Nephron progenitor cell (in vitro differentiated cells): Measurements from ENCODE around the gene ERC2.
A peak's percentile ranks its signal among the peaks of the same experiment; 100 is the strongest.

Experiments used
- DNase-seq: peaks from one replicate; pipeline ENCODE4 v3.0.0; 2021
- H3K27ac Mint-ChIP-seq: 2 replicates; pipeline ENCODE4 v1.8.0; 2021; ENCODE audit warnings: mild to moderate bottlenecking, moderate library complexity, mixed read lengths
- H3K27me3 Mint-ChIP-seq: 2 replicates; pipeline ENCODE4 v1.8.0; 2021; ENCODE audit warnings: mild to moderate bottlenecking, low read depth, mixed read lengths; ENCODE audit not compliant: poor library complexity
- H3K36me3 Mint-ChIP-seq: 2 replicates; pipeline ENCODE4 v1.8.0; 2021; ENCODE audit warnings: low read depth, mixed read lengths
- H3K4me1 Mint-ChIP-seq: 2 replicates; pipeline ENCODE4 v1.8.0; 2021; ENCODE audit warnings: mixed read lengths
- H3K4me3 Mint-ChIP-seq: 2 replicates; pipeline ENCODE4 v1.8.0; 2021; ENCODE audit warnings: mild to moderate bottlenecking, moderate library complexity, mixed read lengths
- H3K9me3 Mint-ChIP-seq: 2 replicates; pipeline ENCODE4 v1.8.0; 2021; ENCODE audit warnings: mild to moderate bottlenecking, moderate library complexity, mixed read lengths
- CTCF ChIP-seq: fragments of 200-600 bp; sonication (generic); IDR thresholded peaks from 2 replicates; pipeline ENCODE4 v1.5.0; 2021; ENCODE audit warnings: antibody characterized with exemption

ERC2 gene

GRCh38 chr3:55819005-55819404 lies 649.3 kb downstream of the ERC2 start:
- Mint-ChIP-seq H3K27me3 (peaks cover 3% of the 10 kb centered on the region), H3K4me3 (no peak overlapping the region), H3K36me3 (no peaks in the 10 kb centered on the region), H3K4me1 (peaks cover 34% of the 10 kb centered on the region), H3K9me3 (no peaks in the 10 kb centered on the region), H3K27ac (no peak overlapping the region)
- no peak for TF ChIP-seq CTCF
- no peak for DNase-seq

- H3K27me3 Mint-ChIP-seq = peaks cover 3% of the 10 kb centered on the region
- DNase-seq = no peak
- H3K36me3 Mint-ChIP-seq = no peaks in the 10 kb centered on the region
- H3K4me3 Mint-ChIP-seq = no peak overlapping the region
- TF ChIP-seq CTCF = no peak
- no peak overlapping the region for H3K27ac Mint-ChIP-seq
- no peaks in the 10 kb centered on the region for H3K9me3 Mint-ChIP-seq
- H3K4me1 Mint-ChIP-seq = peaks cover 34% of the 10 kb centered on the region
Measured at GRCh38 chr3:55818485-55818884, 649.8 kb downstream of the ERC2 start.

- H3K9me3 Mint-ChIP-seq = no peaks in the 10 kb centered on the region
- no peak for DNase-seq
- peaks cover 33% of the 10 kb centered on the region for H3K4me1 Mint-ChIP-seq
- H3K4me3 Mint-ChIP-seq = no peak overlapping the region
- no peak overlapping the region for H3K27ac Mint-ChIP-seq
- TF ChIP-seq CTCF = no peak
- no peaks in the 10 kb centered on the region for H3K36me3 Mint-ChIP-seq
- H3K27me3 Mint-ChIP-seq = peaks cover 3% of the 10 kb centered on the region
Measured at GRCh38 chr3:55816794-55817576, 651.3 kb downstream of the ERC2 start.

- no peak overlapping the region for H3K27ac Mint-ChIP-seq
- peaks cover 28% of the 10 kb centered on the region for H3K4me1 Mint-ChIP-seq
- H3K9me3 Mint-ChIP-seq = no peaks in the 10 kb centered on the region
- H3K36me3 Mint-ChIP-seq = no peaks in the 10 kb centered on the region
- H3K27me3 Mint-ChIP-seq = peaks cover 3% of the 10 kb centered on the region
- no peak overlapping the region for H3K4me3 Mint-ChIP-seq
- no peak for TF ChIP-seq CTCF
- DNase-seq = no peak
Measured at GRCh38 chr3:55815262-55815661, 653.0 kb downstream of the ERC2 start.

GRCh38 chr3:55813268-55814097 lies 654.8 kb downstream of the ERC2 start:
- no peak for TF ChIP-seq CTCF
- Mint-ChIP-seq H3K4me1 (peaks cover 27% of the 10 kb centered on the region), H3K27ac (peak overlapping the region; percentile 46), H3K9me3 (no peaks in the 10 kb centered on the region), H3K36me3 (no peaks in the 10 kb centered on the region), H3K27me3 (peaks cover 3% of the 10 kb centered on the region), H3K4me3 (no peak overlapping the region)
- DNase-seq = no peak
